GM12892 (cell line): ENCODE data around the gene TNFRSF13B.
"Not testable (repeated sequence)": the region's sequence is repeated elsewhere in the genome, so short reads cannot be mapped to it uniquely, and the experiment has no call there.

ENCODE experiments used
- POLR2A ChIP-seq: IDR thresholded peaks from 2 replicates; pipeline ENCODE4 v1.6.1; 2011; ENCODE audit warnings: low read depth, low read length, control low read depth
- TAF1 ChIP-seq: IDR thresholded peaks from 2 replicates; pipeline ENCODE4 v1.6.1; 2011; ENCODE audit warnings: low read depth, mild to moderate bottlenecking, control low read depth, low read length, borderline replicate concordance

- not testable (repeated sequence) for TF ChIP-seq TAF1, POLR2A
Observed at GRCh38 chr17:17008621-17009397, 36.9 kb upstream of the TNFRSF13B start.
